Body of pancreas (tissue), 4 donors: ENCODE data around the gene MPP1. TPM values are rescaled to one million over a fixed set of nuclear protein-coding genes. Genes with fewer than 3 reads are reported as not detected.

Source experiments
- ATAC-seq: fragments of 150-250 bp; one replicate; pipeline ENCODE4 v1.9.1; 2016
- DNase-seq, 4 donors: peaks; one replicate each; pipeline ENCODE4 v3.0.0-alpha.2; 2019
- H3K27ac ChIP-seq, 4 donors: fragments of 200-600 bp; sonication (generic); 1 replicate in 3 of 4; 2 replicates in 1 of 4; pipeline versions ENCODE4 v1.5.1 to v1.6.1; 2016 to 2019; ENCODE audit warnings: mild to moderate bottlenecking in 1 of 4, mixed read lengths in 1 of 4, moderate library complexity in 1 of 4
- H3K27me3 ChIP-seq, 2 donors: fragments of 200-600 bp; sonication (generic); one replicate each; pipeline ENCODE4 v1.6.0; 2016; ENCODE audit warnings: mild to moderate bottlenecking in 1 of 2
- H3K36me3 ChIP-seq, 2 donors: fragments of 200-600 bp; sonication (generic); replicated peaks in 1 of 2; 2 replicates each; pipeline ENCODE4 v1.5.1; 2016; ENCODE audit warnings: low read depth in 2 of 2; ENCODE audit not compliant: insufficient read depth in 1 of 2
- H3K4me1 ChIP-seq: fragments of 200-600 bp; sonication (generic); one replicate; pipeline ENCODE4 v1.6.0; 2016
- H3K4me3 ChIP-seq, 2 donors: fragments of 200-600 bp; sonication (generic); 1 replicate in 1 of 2; 2 replicates in 1 of 2; pipeline ENCODE4 v1.5.1; 2016 to 2019
- H3K9me3 ChIP-seq, 3 donors: fragments of 200-600 bp; sonication (generic); 1 replicate in 2 of 3; 2 replicates in 1 of 3; pipeline ENCODE4 v1.5.1; 2016
- POLR2A ChIP-seq, 3 donors: fragments of 450-650 bp; IDR thresholded peaks; one replicate each; pipeline ENCODE4 v1.6.1; 2016; ENCODE audit warnings: antibody characterized with exemption in 3 of 3, mild to moderate bottlenecking in 2 of 3
- WGBS, 2 donors: methylation state at CpG; one replicate each; pipeline ENCODE4 v1.1.5; 2017; 5-methylcytosine and 5-hydroxymethylcytosine counted together
- intact Hi-C: fragments of 100-400 bp; cut with DNase I; formaldehyde crosslinking; loops from one replicate; pipeline ENCODE4 v1.15.1; 2023
- small RNA-seq: library from RNA; depleted of rRNA; stranded (forward); fragments of <200 nt; gene quantifications from one replicate; pipeline ENCODE3, GENCODE V24; 2016
- total RNA-seq, 2 donors: library from RNA; depleted of rRNA; stranded (reverse); fragments of >200 nt; gene quantifications; one replicate each; pipeline ENCODE4 v1.1.0, GENCODE V29; 2016
- TF ChIP-seq, protein P1 (sequence below), 7 experiments: fragments of 450-650 bp in 4 of 7; fragments of 200-600 bp in 3 of 7; sonication (generic) in 3 of 7; IDR thresholded peaks; one replicate each; pipeline ENCODE4 v1.5.1; 2016 to 2019; ENCODE audit warnings: antibody characterized with exemption in 7 of 7

The MPP1 gene
- total RNA-seq, 2 donors from 2014 or later = 24.9 to 31.6 TPM

DNA sequence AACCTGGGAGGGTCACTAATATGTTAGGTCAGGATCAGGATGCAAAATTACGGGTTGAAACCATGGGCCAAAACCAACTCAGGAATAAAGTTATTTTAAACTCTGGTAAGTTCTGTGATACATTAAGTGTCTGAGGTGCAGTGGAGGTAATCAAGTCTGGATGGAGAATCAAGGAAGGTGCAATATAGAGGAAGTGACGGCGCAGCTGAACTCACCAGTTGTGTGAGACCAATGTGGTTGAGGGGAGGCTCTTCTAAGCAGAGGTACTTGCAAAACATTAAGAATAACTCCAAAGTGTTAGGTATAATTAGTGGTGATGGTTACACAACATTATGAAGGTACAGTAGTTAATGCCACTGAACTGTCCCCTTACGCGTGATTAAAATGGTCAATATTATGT, 74.1 kb downstream of the MPP1 start:
- H3K27me3 ChIP-seq = no peaks in the 10 kb centered on the region
- peak overlapping the region in 2 of 4 donors; percentile 76 to 78 for H3K27ac ChIP-seq
- no peaks in the 10 kb centered on the region for H3K9me3 ChIP-seq
- H3K36me3 ChIP-seq = no peaks in the 10 kb centered on the region
- no peak overlapping the region for H3K4me3 ChIP-seq
- no peak for TF ChIP-seq POLR2A (IDR thresholded peaks at IDR 0.05)
- TF ChIP-seq, protein P1, sequence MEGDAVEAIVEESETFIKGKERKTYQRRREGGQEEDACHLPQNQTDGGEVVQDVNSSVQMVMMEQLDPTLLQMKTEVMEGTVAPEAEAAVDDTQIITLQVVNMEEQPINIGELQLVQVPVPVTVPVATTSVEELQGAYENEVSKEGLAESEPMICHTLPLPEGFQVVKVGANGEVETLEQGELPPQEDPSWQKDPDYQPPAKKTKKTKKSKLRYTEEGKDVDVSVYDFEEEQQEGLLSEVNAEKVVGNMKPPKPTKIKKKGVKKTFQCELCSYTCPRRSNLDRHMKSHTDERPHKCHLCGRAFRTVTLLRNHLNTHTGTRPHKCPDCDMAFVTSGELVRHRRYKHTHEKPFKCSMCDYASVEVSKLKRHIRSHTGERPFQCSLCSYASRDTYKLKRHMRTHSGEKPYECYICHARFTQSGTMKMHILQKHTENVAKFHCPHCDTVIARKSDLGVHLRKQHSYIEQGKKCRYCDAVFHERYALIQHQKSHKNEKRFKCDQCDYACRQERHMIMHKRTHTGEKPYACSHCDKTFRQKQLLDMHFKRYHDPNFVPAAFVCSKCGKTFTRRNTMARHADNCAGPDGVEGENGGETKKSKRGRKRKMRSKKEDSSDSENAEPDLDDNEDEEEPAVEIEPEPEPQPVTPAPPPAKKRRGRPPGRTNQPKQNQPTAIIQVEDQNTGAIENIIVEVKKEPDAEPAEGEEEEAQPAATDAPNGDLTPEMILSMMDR (IDR thresholded peaks at IDR 0.05) = no peak
- WGBS, 2 donors = 81 to 90% methylated on average over 5 of the region's 5 CpGs
- ATAC-seq (no peak), DNase-seq (no peak)
- H3K4me1 ChIP-seq = peaks cover 40% of the 10 kb centered on the region
- intact Hi-C loops = no loop called here

DNA sequence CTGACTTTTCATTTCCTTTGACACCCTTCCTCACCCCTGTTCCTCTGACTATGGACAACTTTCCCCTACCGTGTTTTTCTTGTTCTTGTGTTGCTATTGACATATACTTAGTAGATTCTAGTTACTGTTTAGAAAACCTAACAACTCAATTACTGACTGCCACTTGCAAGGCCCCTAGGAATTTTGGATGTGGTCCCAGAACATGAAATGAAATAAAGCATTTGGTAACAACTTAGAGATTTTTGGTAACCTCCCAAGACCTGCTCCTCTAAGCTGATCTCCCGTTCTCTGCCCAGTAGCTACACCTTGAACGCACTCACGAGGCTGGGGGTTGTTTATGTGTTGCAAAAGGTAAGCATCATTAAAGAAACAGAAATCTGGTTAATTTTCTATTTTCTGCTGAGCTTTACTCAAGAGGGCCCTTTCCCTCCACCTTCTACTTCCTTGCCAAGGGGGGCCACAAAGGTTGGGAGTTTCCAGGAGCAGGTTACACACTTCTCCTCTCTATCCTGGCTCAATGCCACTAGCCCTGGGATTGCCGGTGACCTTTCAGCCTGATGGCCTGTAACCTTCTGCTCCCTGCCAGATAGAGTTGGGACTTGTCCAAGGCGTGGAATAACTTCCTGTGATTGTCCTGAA, 74.9 kb downstream of the MPP1 start:
- DNase-seq = peak; percentile 14 to 56 (median 32)
- no peaks in the 10 kb centered on the region for H3K36me3 ChIP-seq
- ATAC-seq = peak; percentile 54
- no peaks in the 10 kb centered on the region for H3K27me3 ChIP-seq
- intact Hi-C loops = no loop called here
- 29 to 34% methylated on average over 4 to 6 of the region's 6 CpGs for WGBS, 2 donors
- TF ChIP-seq, protein P1 (IDR thresholded peaks at IDR 0.05) = no peak
- TF ChIP-seq POLR2A (IDR thresholded peaks at IDR 0.05) = no peak
- peaks cover 33% of the 10 kb centered on the region for H3K4me1 ChIP-seq
- H3K27ac ChIP-seq = peak overlapping the region; percentile 38 to 78 (median 64)
- no peaks in the 10 kb centered on the region for H3K9me3 ChIP-seq
- H3K4me3 ChIP-seq = no peak overlapping the region

DNA sequence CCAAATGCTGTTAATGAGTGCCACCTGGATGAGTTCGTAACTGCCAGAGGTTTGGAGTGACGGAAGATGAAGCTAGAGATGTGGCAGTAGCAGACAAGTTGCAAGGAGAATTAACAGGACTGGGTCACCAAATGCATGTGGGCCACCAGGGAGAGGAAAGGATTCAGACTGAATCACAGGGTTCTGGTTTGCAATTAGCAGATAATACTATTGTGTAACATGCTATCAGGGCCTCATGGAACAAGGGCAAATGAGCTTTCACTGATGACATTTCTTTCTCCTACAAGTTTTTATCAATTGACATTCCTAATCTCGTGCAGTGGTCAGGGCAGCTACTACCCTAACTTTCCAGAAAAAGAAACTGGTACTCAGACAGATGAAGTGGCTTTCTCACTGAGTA, 75.8 kb downstream of the MPP1 start:
- WGBS, 2 donors = 59 to 60% methylated on average over 3 of the region's 3 CpGs
- Histone ChIP-seq H3K27me3 (no peaks in the 10 kb centered on the region), H3K27ac (peak overlapping the region in 3 of 4 donors; percentile 38 to 78 (median 76)), H3K4me3 (no peak overlapping the region), H3K4me1 (peaks cover 33% of the 10 kb centered on the region), H3K36me3 (no peaks in the 10 kb centered on the region), H3K9me3 (no peaks in the 10 kb centered on the region)
- intact Hi-C loops = no loop called here
- no peak for DNase-seq
- ATAC-seq = peak; percentile 20
- TF ChIP-seq POLR2A (IDR thresholded peaks at IDR 0.05) = no peak
- TF ChIP-seq, protein P1 (IDR thresholded peaks at IDR 0.05) = no peak

Small RNAs within 50 kb of the gene (small RNA-seq; reads per million reads assigned to genes)
- not detected for gene SNORA36A

Other genes with a start within 250 kb of the MPP1 start
- gene CTAG1A, start 220.4 kb downstream of the MPP1 start, total RNA-seq = not detected
- not detected for gene CTAG1B, start 186.2 kb downstream of the MPP1 start, total RNA-seq
- gene CTAG2, start 151.9 kb downstream of the MPP1 start, total RNA-seq = not detected
- gene GAB3, start 54.4 kb downstream of the MPP1 start, total RNA-seq = 1 to 10 TPM in 1 of 2 donors, under 1 TPM in 1; 0.66 to 3.4 TPM
- gene DKC1, start 42.6 kb downstream of the MPP1 start, total RNA-seq = 10 to 100 TPM; 17.9 to 26.0 TPM
- not detected for gene SMIM9, start 29.2 kb upstream of the MPP1 start, total RNA-seq
- gene F8A1, start 80.9 kb upstream of the MPP1 start, total RNA-seq = 10 to 100 TPM; 20.8 to 21.5 TPM
- 1 to 10 TPM; 5.7 to 9.2 TPM for gene F8, start 217.2 kb upstream of the MPP1 start, total RNA-seq
- 10 to 100 TPM; 28.8 to 66.3 TPM for gene FUNDC2, start 221.4 kb upstream of the MPP1 start, total RNA-seq